GM12878 (cell line): Measurements from ENCODE around the gene ITGA3. TPM values are rescaled to one million over a fixed set of nuclear protein-coding genes. Genes with fewer than 3 reads are reported as not detected.

Source experiments
- ATAC-seq: fragments of 200-7000 bp; cut with Tn5 transposase; 3 replicates; pipeline ENCODE4 v1.9.1; 2020; ENCODE audit warnings: mild to moderate bottlenecking, moderate library complexity
- BruUV-seq: library from RNA; stranded (reverse); fragments of 400-500 nt; replicated peaks from 2 replicates; lab custom pipeline; 2021; lab: Mats Ljungman, UMichigan
- CTCF ChIA-PET: fragments of 300-600 bp; sonication (Branson Sonifier 250); formaldehyde crosslinking; extraction: SDS; loops from one replicate; lab custom pipeline; 2021; ENCODE audit warnings: inconsistent platforms; lab: Yijun Ruan, JAX
- POLR2A ChIA-PET: fragments of 350-600 bp; formaldehyde crosslinking; extraction: SDS; loops from one replicate; lab custom pipeline; 2021; ENCODE audit warnings: inconsistent platforms; lab: Charles Lee
- RAD21 ChIA-PET: fragments of 300-600 bp; sonication (Branson Sonifier 250); formaldehyde crosslinking; loops from one replicate; lab custom pipeline; 2023; ENCODE audit warnings: antibody characterized with exemption; ENCODE audit not compliant: unreplicated experiment; lab: Charles Lee
- SMC1A ChIA-PET: fragments of 300-600 bp; sonication (Branson Sonifier 250); formaldehyde crosslinking; loops from one replicate; lab custom pipeline; 2023; ENCODE audit not compliant: unreplicated experiment, uncharacterized antibody; lab: Charles Lee
- DNase-seq: peaks from one replicate; pipeline ENCODE4 v3.0.0-alpha.2; 2011; ENCODE audit warnings: low read depth, low spot score
- FAIRE-seq: peaks from 3 replicates; lab custom pipeline; 2011; peaks lifted over from hg19 to GRCh38; lab: Jason Lieb, UNC
- H2AFZ ChIP-seq: 2 replicates; pipeline ENCODE4 v1.6.0; 2011; ENCODE audit warnings: low read depth, low read length, control low read depth; ENCODE audit not compliant: control insufficient read depth
- H3K27ac ChIP-seq: 2 replicates; pipeline ENCODE4 v1.5.1; 2011; ENCODE audit warnings: control low read depth; ENCODE audit not compliant: control insufficient read depth, insufficient read depth
- H3K27me3 ChIP-seq, 2 experiments: replicated peaks in 1 of 2; 2 replicates each; pipeline versions ENCODE4 v1.6.0 to v1.6.1; 2011; ENCODE audit warnings: low read length in 1 of 2; ENCODE audit not compliant: control insufficient read depth in 2 of 2, insufficient read depth in 2 of 2
- H3K36me3 ChIP-seq, 2 experiments: 2 replicates each; pipeline ENCODE4 v1.5.1; 2011; ENCODE audit warnings: low read length in 1 of 2; ENCODE audit not compliant: control insufficient read depth in 2 of 2, insufficient read depth in 2 of 2
- H3K4me1 ChIP-seq: 2 replicates; pipeline ENCODE4 v1.6.1; 2011; ENCODE audit warnings: mild to moderate bottlenecking, low read length, moderate library complexity, mixed read lengths; ENCODE audit not compliant: control insufficient read depth, insufficient read depth
- H3K4me2 ChIP-seq: 2 replicates; pipeline ENCODE4 v1.6.0; 2011; ENCODE audit warnings: control low read depth; ENCODE audit not compliant: control insufficient read depth, insufficient read depth
- H3K4me3 ChIP-seq: fragments of 200-600 bp; sonication (generic); 2 replicates; pipeline ENCODE4 v1.5.1; 2016
- H3K79me2 ChIP-seq: 2 replicates; pipeline ENCODE4 v1.6.0; 2011; ENCODE audit warnings: low read length; ENCODE audit not compliant: control insufficient read depth, insufficient read depth
- H3K9ac ChIP-seq: 2 replicates; pipeline ENCODE4 v1.8.0; 2011; ENCODE audit warnings: low read length, control low read depth, mixed read lengths; ENCODE audit not compliant: control insufficient read depth, insufficient read depth
- H3K9me3 ChIP-seq: replicated peaks from 3 replicates; pipeline ENCODE4 v1.5.1; 2011; ENCODE audit warnings: mild to moderate bottlenecking, low read length; ENCODE audit not compliant: control insufficient read depth, insufficient read depth
- H4K20me1 ChIP-seq: 2 replicates; pipeline ENCODE4 v1.6.0; 2011; ENCODE audit not compliant: control insufficient read depth, insufficient read depth
- ASH2L ChIP-seq: fragments of 300-600, 200-600 bp; sonication (generic); IDR thresholded peaks from 2 replicates; pipeline ENCODE4 v1.6.1; 2017; ENCODE audit warnings: low read depth, mild to moderate bottlenecking, borderline replicate concordance
- JUND ChIP-seq: IDR thresholded peaks from 2 replicates; pipeline ENCODE4 v1.6.1; 2012; ENCODE audit warnings: low read depth, mild to moderate bottlenecking, low read length, improper control_type of control experiment, moderate library complexity
- RELA ChIP-seq: fragments of 450-650 bp; IDR thresholded peaks from 2 replicates; pipeline ENCODE4 v1.8.0; 2014; ENCODE audit warnings: borderline replicate concordance; ENCODE audit not compliant: partially characterized antibody
- WGBS: methylation state at CpG from one replicate; pipeline ENCODE4 v1.1.6; 2016; ENCODE audit warnings: low lambda C conversion rate; ENCODE audit not compliant: insufficient replicate concordance, insufficient coverage; ENCODE audit errors: missing lambda C conversion rate; 5-methylcytosine and 5-hydroxymethylcytosine counted together
- in situ Hi-C: fragments of 300-500 bp; cut with MboI; formaldehyde crosslinking; loops from 9 replicates; pipeline ENCODE4 v1.14.3; 2018; ENCODE audit warnings: mixed read lengths
- intact Hi-C: fragments of 100-400 bp; cut with micrococcal nuclease; formaldehyde crosslinking; loops from one replicate; pipeline ENCODE4 v1.14.2; 2022; ENCODE audit not compliant: unreplicated experiment
- polyA plus RNA-seq, 11 experiments: library from polyadenylated mRNA; depleted of rRNA in 4 of 11; unstranded in 6 of 11; stranded (reverse) in 5 of 11; fragments of >200 nt; fragmentation: Nextera tagmentation in 4 of 11; fragmentation: Illumina TruSeq in 1 of 11; extraction: Ambion mirVana in 4 of 11; extraction: Trizol in 1 of 11; gene quantifications; 1 replicate in 1 of 11; 2 replicates in 10 of 11; pipeline versions ENCODE4 v1.2.1 to v1.2.3, GENCODE V29; 2011 to 2016; ENCODE audit warnings: inconsistent platforms in 2 of 11, missing spikeins in 2 of 11, low read depth in 1 of 11
- total RNA-seq, 4 experiments: library from RNA; depleted of rRNA in 3 of 4; stranded (reverse); fragments of >200 nt in 3 of 4; fragmentation: Illumina TruSeq in 1 of 4; extraction: Trizol in 1 of 4; gene quantifications; 2 replicates each; pipeline versions ENCODE4 v1.2.1 to v1.2.3, GENCODE V29; 2013 to 2021
- TF ChIP-seq, protein P1 (sequence below): IDR thresholded peaks from 2 replicates; pipeline ENCODE4 v1.6.1; 2012; ENCODE audit warnings: mild to moderate bottlenecking, low read depth, low read length

ITGA3 gene
- total and polyA plus RNA-seq, 10 of the 15 experiments (the other 5 are each of a cell fraction or from before 2014, with no cell fraction given) = 0.29 to 13.4 (median 6.6) TPM

DNA sequence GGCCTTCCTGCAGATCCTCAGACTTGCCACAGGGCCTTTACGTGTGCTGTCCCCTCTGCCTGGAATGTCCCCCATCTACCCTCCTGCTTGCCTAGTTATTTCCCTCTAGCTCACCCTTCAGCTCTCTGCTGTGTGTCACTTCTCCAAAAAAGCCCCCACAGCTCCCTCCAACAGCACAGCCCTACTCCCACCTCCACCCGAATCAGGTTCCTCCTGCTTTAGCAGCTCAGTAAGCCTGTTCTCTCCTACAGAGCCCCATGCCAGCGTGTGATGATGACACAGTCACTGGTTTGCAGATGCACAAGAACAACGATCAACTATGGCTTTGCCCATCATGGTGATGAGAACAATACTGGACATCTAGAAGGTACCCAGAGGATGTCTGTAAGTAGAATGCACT, 81.1 kb downstream of the ITGA3 start:
- BruUV-seq = no TSS peak
- H3K79me2 ChIP-seq = peaks cover 7% of the 10 kb centered on the region
- no peaks in the 10 kb centered on the region for H3K27me3 ChIP-seq
- no peaks in the 10 kb centered on the region for H3K9me3 ChIP-seq
- DNase-seq (no peak), ATAC-seq (no peak), FAIRE-seq (no peak)
- H3K4me1 ChIP-seq = peaks cover 13% of the 10 kb centered on the region
- intact Hi-C loops (no loop called here), in situ Hi-C loops (no loop called here)
- peaks cover 51 to 69% of the 10 kb centered on the region in 2 experiments for H3K36me3 ChIP-seq
- SMC1A ChIA-PET = interaction anchor here (0.8 to 1.0 kb wide), 2 partner anchors 10 to 25 kb away, joined by 3 to 4 read pairs; no protein-coding TSS in a partner anchor
- H3K4me2 ChIP-seq = no peak overlapping the region
- no peak overlapping the region for H3K4me3 ChIP-seq
- 74% methylated on average over 4 of the region's 4 CpGs for WGBS
- no peak overlapping the region for H3K9ac ChIP-seq
- peaks cover 17% of the 10 kb centered on the region; the same call in 1 of the 2 replicates for H4K20me1 ChIP-seq
- CTCF ChIA-PET = interaction anchor here (1.0 to 6.9 kb wide), 3 partner anchors 22 to 43 kb away, joined by 5 to 87 read pairs (median 7); no protein-coding TSS in a partner anchor
- RAD21 ChIA-PET = interaction anchor here (0.7 kb wide), 1 partner anchor 8 kb away, joined by 3 read pairs; no protein-coding TSS in a partner anchor
- no peak overlapping the region for H3K27ac ChIP-seq
- H2AFZ ChIP-seq = no peak overlapping the region
- TF ChIP-seq JUND (no peak), RELA (no peak), ASH2L (no peak)
- TF ChIP-seq, protein P1, sequence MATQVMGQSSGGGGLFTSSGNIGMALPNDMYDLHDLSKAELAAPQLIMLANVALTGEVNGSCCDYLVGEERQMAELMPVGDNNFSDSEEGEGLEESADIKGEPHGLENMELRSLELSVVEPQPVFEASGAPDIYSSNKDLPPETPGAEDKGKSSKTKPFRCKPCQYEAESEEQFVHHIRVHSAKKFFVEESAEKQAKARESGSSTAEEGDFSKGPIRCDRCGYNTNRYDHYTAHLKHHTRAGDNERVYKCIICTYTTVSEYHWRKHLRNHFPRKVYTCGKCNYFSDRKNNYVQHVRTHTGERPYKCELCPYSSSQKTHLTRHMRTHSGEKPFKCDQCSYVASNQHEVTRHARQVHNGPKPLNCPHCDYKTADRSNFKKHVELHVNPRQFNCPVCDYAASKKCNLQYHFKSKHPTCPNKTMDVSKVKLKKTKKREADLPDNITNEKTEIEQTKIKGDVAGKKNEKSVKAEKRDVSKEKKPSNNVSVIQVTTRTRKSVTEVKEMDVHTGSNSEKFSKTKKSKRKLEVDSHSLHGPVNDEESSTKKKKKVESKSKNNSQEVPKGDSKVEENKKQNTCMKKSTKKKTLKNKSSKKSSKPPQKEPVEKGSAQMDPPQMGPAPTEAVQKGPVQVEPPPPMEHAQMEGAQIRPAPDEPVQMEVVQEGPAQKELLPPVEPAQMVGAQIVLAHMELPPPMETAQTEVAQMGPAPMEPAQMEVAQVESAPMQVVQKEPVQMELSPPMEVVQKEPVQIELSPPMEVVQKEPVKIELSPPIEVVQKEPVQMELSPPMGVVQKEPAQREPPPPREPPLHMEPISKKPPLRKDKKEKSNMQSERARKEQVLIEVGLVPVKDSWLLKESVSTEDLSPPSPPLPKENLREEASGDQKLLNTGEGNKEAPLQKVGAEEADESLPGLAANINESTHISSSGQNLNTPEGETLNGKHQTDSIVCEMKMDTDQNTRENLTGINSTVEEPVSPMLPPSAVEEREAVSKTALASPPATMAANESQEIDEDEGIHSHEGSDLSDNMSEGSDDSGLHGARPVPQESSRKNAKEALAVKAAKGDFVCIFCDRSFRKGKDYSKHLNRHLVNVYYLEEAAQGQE = no peak
- TF ChIP-seq, all 136 proteins: peak for 0
- POLR2A ChIA-PET = interaction anchor here (1.1 to 1.2 kb wide), 2 partner anchors 11 to 15 kb away, joined by 4 read pairs; no protein-coding TSS in a partner anchor
